HepG2 (cell line): ENCODE measurements around the gene EPB41L5. TPM values are rescaled to one million over a fixed set of nuclear protein-coding genes. Genes with fewer than 3 reads are reported as not detected.

Experiments used
- ATAC-seq: fragments of 200-7000 bp; cut with Tn5 transposase; 3 replicates; pipeline ENCODE4 v1.9.1; 2020; ENCODE audit warnings: mild to moderate bottlenecking, moderate library complexity
- BruUV-seq: library from RNA; stranded (reverse); fragments of 400-500 nt; replicated peaks from 2 replicates; lab custom pipeline; 2021; lab: Mats Ljungman, UMichigan
- CTCF ChIA-PET: fragments of 300-600 bp; formaldehyde crosslinking; extraction: SDS; loops from one replicate; lab custom pipeline; 2021; ENCODE audit warnings: low total read pairs, inconsistent platforms, low intra/inter-chr PET ratio; lab: Yijun Ruan, JAX
- POLR2A ChIA-PET: fragments of 350-600 bp; sonication (Branson Sonifier 250); formaldehyde crosslinking; loops from one replicate; lab custom pipeline; 2020; ENCODE audit warnings: antibody characterized with exemption, inconsistent platforms; lab: Yijun Ruan, JAX
- DNase-seq: peaks from one replicate; pipeline ENCODE4 v3.0.0-alpha.2; 2015; ENCODE audit warnings: low spot score
- FAIRE-seq: peaks from 3 replicates; lab custom pipeline; 2011; peaks lifted over from hg19 to GRCh38; lab: Jason Lieb, UNC
- H2AFZ ChIP-seq: one replicate; pipeline ENCODE4 v1.6.1; 2011; ENCODE audit warnings: low read length, inconsistent platforms
- H3K27ac ChIP-seq: fragments of 300-600 bp; 3 replicates; pipeline ENCODE4 v1.8.0; 2011; ENCODE audit warnings: mixed run types, mild to moderate bottlenecking, mixed read lengths, low read length, inconsistent platforms; ENCODE audit not compliant: insufficient read depth; ENCODE audit errors: extremely low read length
- H3K27me3 ChIP-seq, 2 experiments: fragments of 200-600 bp in 1 of 2; 2 replicates in 1 of 2; 3 replicates in 1 of 2; pipeline versions ENCODE4 v1.6.0 to v1.8.0; 2011; ENCODE audit warnings: low read length in 2 of 2, mild to moderate bottlenecking in 2 of 2, moderate library complexity in 2 of 2, inconsistent platforms in 1 of 2; ENCODE audit not compliant: insufficient read depth in 2 of 2, control insufficient read depth in 1 of 2
- H3K36me3 ChIP-seq, 2 experiments: fragments of 200-600 bp in 1 of 2; replicated peaks in 1 of 2; 2 replicates in 1 of 2; 3 replicates in 1 of 2; pipeline versions ENCODE4 v1.5.1 to v1.8.0; 2011; ENCODE audit warnings: low read length in 2 of 2, inconsistent platforms in 1 of 2; ENCODE audit not compliant: insufficient read depth in 2 of 2, control insufficient read depth in 1 of 2
- H3K4me1 ChIP-seq: 2 replicates; pipeline ENCODE4 v1.5.1; 2012; ENCODE audit warnings: low read length, inconsistent platforms; ENCODE audit not compliant: insufficient read depth
- H3K4me2 ChIP-seq: 2 replicates; pipeline ENCODE4 v1.6.0; 2011; ENCODE audit warnings: low read depth, low read length, inconsistent platforms
- H3K4me3 ChIP-seq, 3 experiments: fragments of 200-600 bp in 1 of 3; sonication (generic), shearing (Covaris generic) in 1 of 3; replicated peaks in 1 of 3; 2 replicates each; pipeline ENCODE4 v1.5.1; 2011 to 2016; ENCODE audit warnings: low read length in 3 of 3, inconsistent platforms in 2 of 3, low read depth in 2 of 3, mild to moderate bottlenecking in 2 of 3, control low read depth in 1 of 3, mixed read lengths in 1 of 3; ENCODE audit not compliant: insufficient read depth in 1 of 3
- H3K79me2 ChIP-seq: one replicate; pipeline ENCODE4 v1.6.1; 2011; ENCODE audit warnings: low read length, inconsistent platforms; ENCODE audit not compliant: insufficient read depth
- H3K9ac ChIP-seq: 2 replicates; pipeline ENCODE4 v1.6.0; 2011; ENCODE audit warnings: mild to moderate bottlenecking, low read depth, low read length, inconsistent platforms; ENCODE audit not compliant: insufficient read depth
- H3K9me3 ChIP-seq: 2 replicates; pipeline ENCODE4 v1.5.1; 2012; ENCODE audit warnings: mild to moderate bottlenecking, low read length
- H4K20me1 ChIP-seq: 2 replicates; pipeline ENCODE4 v1.6.0; 2011; ENCODE audit warnings: inconsistent platforms, mild to moderate bottlenecking, low read length, moderate library complexity; ENCODE audit not compliant: insufficient read depth
- ATF1 ChIP-seq: IDR thresholded peaks from 2 replicates; pipeline ENCODE4 v1.6.1; 2016; ENCODE audit warnings: mild to moderate bottlenecking, control low read depth
- CHCHD3 ChIP-seq: sonication (generic); formaldehyde crosslinking; IDR thresholded peaks from 2 replicates; pipeline ENCODE4 v1.8.0; 2022; ENCODE audit warnings: mild to moderate bottlenecking, missing genetic modification reagents, moderate library complexity
- FOXO1 ChIP-seq: sonication (generic); formaldehyde crosslinking; IDR thresholded peaks from 2 replicates; pipeline ENCODE4 v1.4.0; 2020; ENCODE audit warnings: missing genetic modification reagents
- NFYC ChIP-seq: IDR thresholded peaks from 2 replicates; pipeline ENCODE4 v1.6.1; 2016; ENCODE audit warnings: missing genetic modification reagents, missing compliant biosample characterization
- ZFAT ChIP-seq: sonication (generic); formaldehyde crosslinking; conservative IDR thresholded peaks from 2 replicates; pipeline ENCODE4 v1.8.1; 2023; ENCODE audit warnings: missing genetic modification reagents, inconsistent platforms
- ZKSCAN1 ChIP-seq: fragments of 150-350 bp; IDR thresholded peaks from 2 replicates; pipeline ENCODE4 v1.6.1; 2014; ENCODE audit warnings: low read length
- ZNF138 ChIP-seq: sonication (generic); formaldehyde crosslinking; IDR thresholded peaks from 2 replicates; pipeline ENCODE4 v1.5.0; 2020; ENCODE audit warnings: mild to moderate bottlenecking, low read depth, missing genetic modification reagents
- ZNF333 ChIP-seq: sonication (generic); formaldehyde crosslinking; IDR thresholded peaks from 2 replicates; pipeline ENCODE4 v1.4.0; 2020; ENCODE audit warnings: mild to moderate bottlenecking, missing genetic modification reagents, borderline replicate concordance
- ZNF503 ChIP-seq: sonication (generic); formaldehyde crosslinking; IDR thresholded peaks from 2 replicates; pipeline ENCODE4 v1.4.0; 2020; ENCODE audit warnings: missing genetic modification reagents
- ZNF670 ChIP-seq: sonication (generic); formaldehyde crosslinking; IDR thresholded peaks from 2 replicates; pipeline ENCODE4 v1.8.0; 2022; ENCODE audit warnings: mild to moderate bottlenecking, missing genetic modification reagents, borderline replicate concordance
- WGBS: methylation state at CpG from one replicate; pipeline ENCODE4 v1.1.6; 2017; ENCODE audit warnings: low lambda C conversion rate; 5-methylcytosine and 5-hydroxymethylcytosine counted together
- in situ Hi-C: cut with HindIII; loops from 2 replicates; pipeline ENCODE4 v1.10.0; 2017; ENCODE audit warnings: low pct_unique_long_range_greater_than_20kb; ENCODE audit not compliant: extremely low pct_ligation_motif_present
- intact Hi-C: fragments of 100-400 bp; cut with micrococcal nuclease; formaldehyde crosslinking; loops from one replicate; pipeline ENCODE4 v1.10.0; 2022; ENCODE audit not compliant: unreplicated experiment
- polyA plus RNA-seq, 8 experiments: library from polyadenylated mRNA; depleted of rRNA in 3 of 8; stranded (reverse) in 7 of 8; unstranded in 1 of 8; fragments of >200 nt; fragmentation: Illumina TruSeq in 4 of 8; extraction: Trizol in 4 of 8; gene quantifications; 2 replicates each; pipeline versions ENCODE4 v1.2.1 to v1.2.3, GENCODE V29; 2011 to 2016; ENCODE audit warnings: low read depth in 4 of 8, missing spikeins in 1 of 8, mixed read lengths in 1 of 8; ENCODE audit not compliant: insufficient read depth in 1 of 8
- total RNA-seq, 5 experiments: library from RNA; depleted of rRNA; stranded (reverse); fragments of >200 nt; fragmentation: Illumina TruSeq; extraction: Trizol; gene quantifications; 2 replicates each; pipeline ENCODE4 v1.2.3, GENCODE V29; 2016; ENCODE audit warnings: low read depth in 1 of 5

The EPB41L5 gene
- total and polyA plus RNA-seq, 2 of the 13 experiments (the other 11 are each of a cell fraction or from before 2014, with no cell fraction given), result 40.5 to 47.5 TPM

GRCh38 chr2:120176526-120176925, 163.6 kb downstream of the EPB41L5 start:
- DNase-seq (no peak), FAIRE-seq (no peak), ATAC-seq (no peak)
- H4K20me1 ChIP-seq, result no peaks in the 10 kb centered on the region
- H3K36me3 ChIP-seq, result peaks cover 5 to 28% of the 10 kb centered on the region in 2 experiments; a peak in 4 of 5 replicates
- H3K9ac ChIP-seq, result no peak overlapping the region
- H3K4me2 ChIP-seq, result no peak overlapping the region
- intact Hi-C loops, result loop anchor here (5.0 kb wide), 1 partner anchor 534 kb away; no protein-coding TSS in a partner anchor
- no peaks in the 10 kb centered on the region for H3K4me1 ChIP-seq
- in situ Hi-C loops, result loop anchor here (10.0 kb wide), 1 partner anchor 472 kb away; no protein-coding TSS in a partner anchor
- H3K9me3 ChIP-seq, result no peaks in the 10 kb centered on the region
- TF ChIP-seq ZNF333 (CRISPR knock-in tag) (no peak), ZNF670 (no peak), CHCHD3 (CRISPR knock-in tag) (no peak), ZFAT (CRISPR knock-in tag) (no peak), ATF1 (CRISPR knock-in tag) (no peak), ZNF503 (CRISPR knock-in tag) (no peak), ZNF138 (CRISPR knock-in tag) (no peak), FOXO1 (CRISPR knock-in tag) (no peak), NFYC (no peak), ZKSCAN1 (no peak)
- no peaks in the 10 kb centered on the region for H3K27me3 ChIP-seq
- H3K4me3 ChIP-seq, result no peak overlapping the region
- no peaks in the 10 kb centered on the region for H3K79me2 ChIP-seq
- no TSS peak for BruUV-seq
- POLR2A ChIA-PET, result no interaction called here
- 88% methylated on average over 3 of the region's 3 CpGs for WGBS
- CTCF ChIA-PET, result interaction anchor here (2.1 kb wide), 1 partner anchor 474 kb away, joined by 7 read pairs; no protein-coding TSS in a partner anchor
- no peak overlapping the region for H3K27ac ChIP-seq
- H2AFZ ChIP-seq, result no peak overlapping the region
